ENCODE measurements around the gene COPS2. TPM values are rescaled to one million over a fixed set of nuclear protein-coding genes. Genes with fewer than 3 reads are reported as not detected.
A peak's percentile ranks its signal among the peaks of the same experiment; 100 is the strongest.

Gene COPS2
- total and polyA plus RNA-seq, 2 donors (not counting 1 experiment from before 2014, with no cell fraction given) = 92.2 to 98.1 TPM

GRCh38 chr15:49152552-49153312 is 2.7 kb downstream of the COPS2 start:
- Histone ChIP-seq H3K9ac (ENCODE audit: insufficient read depth, low read length) (no peak overlapping the region), H3K4me3 (replicated peaks in 1 of 4; ENCODE audit: control extremely low read depth in 1 of 4, insufficient read depth in 1 of 4, low read depth in 3 of 4, low read length in 4 of 4) (no peak overlapping the region), H3K4me1 (ENCODE audit: control insufficient read depth, extremely low read depth, insufficient read depth, low read length) (no peaks in the 10 kb centered on the region), H3K9me3 (ENCODE audit: control insufficient read depth, insufficient read depth, low read depth, low read length) (no peaks in the 10 kb centered on the region), H3K36me3 (ENCODE audit: control insufficient read depth, insufficient read depth, low read length) (no peaks in the 10 kb centered on the region), H2AFZ (ENCODE audit: low read length) (no peak overlapping the region), H3K4me2 (ENCODE audit: extremely low read depth, insufficient read depth, low read length) (peak overlapping the region; percentile 19), H4K20me1 (ENCODE audit: control insufficient read depth, extremely low read depth, insufficient read depth, low read length) (no peaks in the 10 kb centered on the region), H3K27ac (ENCODE audit: insufficient read depth, low read length) (no peak overlapping the region), H3K27me3 (ENCODE audit: control insufficient read depth, insufficient read depth, low read length) (no peaks in the 10 kb centered on the region), H3K79me2 (ENCODE audit: control insufficient read depth, insufficient read depth, low read length) (peaks cover 91% of the 10 kb centered on the region)
- no peak for TF ChIP-seq CTCF (conservative IDR thresholded peaks at IDR 0.05 in 1 of 2, IDR thresholded peaks at IDR 0.05 in 1 of 2; ENCODE audit: low read depth in 1 of 2, low read length in 2 of 2)
- TF ChIP-seq EZH2 (IDR thresholded peaks at IDR 0.05; ENCODE audit: low read length, missing control alignments) = no peak
- peak in 1 of 2 donors; percentile 12 for DNase-seq (ENCODE audit: low read depth in 2 of 2)

GRCh38 chr15:49151831-49152230 is 3.6 kb downstream of the COPS2 start:
- Histone ChIP-seq H3K9me3 (ENCODE audit: control insufficient read depth, insufficient read depth, low read depth, low read length) (no peaks in the 10 kb centered on the region), H3K4me2 (ENCODE audit: extremely low read depth, insufficient read depth, low read length) (no peak overlapping the region), H2AFZ (ENCODE audit: low read length) (no peak overlapping the region), H3K79me2 (ENCODE audit: control insufficient read depth, insufficient read depth, low read length) (peaks cover 92% of the 10 kb centered on the region), H3K27ac (ENCODE audit: insufficient read depth, low read length) (no peak overlapping the region), H3K27me3 (ENCODE audit: control insufficient read depth, insufficient read depth, low read length) (no peaks in the 10 kb centered on the region), H3K4me1 (ENCODE audit: control insufficient read depth, extremely low read depth, insufficient read depth, low read length) (no peaks in the 10 kb centered on the region), H4K20me1 (ENCODE audit: control insufficient read depth, extremely low read depth, insufficient read depth, low read length) (no peaks in the 10 kb centered on the region), H3K4me3 (replicated peaks in 1 of 4; ENCODE audit: control extremely low read depth in 1 of 4, insufficient read depth in 1 of 4, low read depth in 3 of 4, low read length in 4 of 4) (no peak overlapping the region), H3K9ac (ENCODE audit: insufficient read depth, low read length) (no peak overlapping the region), H3K36me3 (ENCODE audit: control insufficient read depth, insufficient read depth, low read length) (no peaks in the 10 kb centered on the region)
- TF ChIP-seq EZH2 (IDR thresholded peaks at IDR 0.05; ENCODE audit: low read length, missing control alignments) = no peak
- no peak for TF ChIP-seq CTCF (conservative IDR thresholded peaks at IDR 0.05 in 1 of 2, IDR thresholded peaks at IDR 0.05 in 1 of 2; ENCODE audit: low read depth in 1 of 2, low read length in 2 of 2)
- no peak for DNase-seq (ENCODE audit: low read depth in 2 of 2)

- no peak for DNase-seq (ENCODE audit: low read depth in 2 of 2)
- H2AFZ ChIP-seq (ENCODE audit: low read length) = no peak overlapping the region
- H3K4me2 ChIP-seq (ENCODE audit: extremely low read depth, insufficient read depth, low read length) = no peak overlapping the region
- no peaks in the 10 kb centered on the region for H3K27me3 ChIP-seq (ENCODE audit: control insufficient read depth, insufficient read depth, low read length)
- H3K4me3 ChIP-seq (replicated peaks in 1 of 4; ENCODE audit: control extremely low read depth in 1 of 4, insufficient read depth in 1 of 4, low read depth in 3 of 4, low read length in 4 of 4) = no peak overlapping the region
- peaks cover 1% of the 10 kb centered on the region for H3K36me3 ChIP-seq (ENCODE audit: control insufficient read depth, insufficient read depth, low read length)
- no peak for TF ChIP-seq EZH2 (IDR thresholded peaks at IDR 0.05; ENCODE audit: low read length, missing control alignments)
- no peak for TF ChIP-seq CTCF (conservative IDR thresholded peaks at IDR 0.05 in 1 of 2, IDR thresholded peaks at IDR 0.05 in 1 of 2; ENCODE audit: low read depth in 1 of 2, low read length in 2 of 2)
- no peaks in the 10 kb centered on the region for H3K9me3 ChIP-seq (ENCODE audit: control insufficient read depth, insufficient read depth, low read depth, low read length)
- no peak overlapping the region for H3K27ac ChIP-seq (ENCODE audit: insufficient read depth, low read length)
- no peaks in the 10 kb centered on the region for H3K4me1 ChIP-seq (ENCODE audit: control insufficient read depth, extremely low read depth, insufficient read depth, low read length)
- no peak overlapping the region for H3K9ac ChIP-seq (ENCODE audit: insufficient read depth, low read length)
- H3K79me2 ChIP-seq (ENCODE audit: control insufficient read depth, insufficient read depth, low read length) = peaks cover 95% of the 10 kb centered on the region
- H4K20me1 ChIP-seq (ENCODE audit: control insufficient read depth, extremely low read depth, insufficient read depth, low read length) = no peaks in the 10 kb centered on the region
Measured at GRCh38 chr15:49148727-49149126, 6.7 kb downstream of the COPS2 start.
